Right kidney (tissue), 9 donors: Measurements from ENCODE around the gene UBE2D4.
A peak's percentile ranks its signal among the peaks of the same experiment; 100 is the strongest.
"Not testable (repeated sequence)": the region's sequence is repeated elsewhere in the genome, so short reads cannot be mapped to it uniquely, and the experiment has no call there.

ENCODE experiments used
- DNase-seq: peaks from one replicate; pipeline ENCODE4 v3.0.0-alpha.2; 2016
- long read RNA-seq, 8 donors: transcript quantifications; one replicate each; lab custom pipeline, GENCODE V29; 2026

The UBE2D4 gene
- long read RNA-seq, donor 1, partial matches to known transcripts: 0 of 5 reads
- long read RNA-seq, donor 1, other reads (novel, unspliced or antisense): 0 of 5 reads
- long read RNA-seq, donor 2, partial matches to known transcripts: 0 of 7 reads
- long read RNA-seq, donor 2, other reads (novel, unspliced or antisense): 0 of 7 reads
- long read RNA-seq, donor 3, partial matches to known transcripts: 6 of 10 reads
- long read RNA-seq, donor 3, other reads (novel, unspliced or antisense): 0 of 10 reads
- long read RNA-seq, donor 4, transcript UBE2D4-201 (7 exons, 3,974 nt): major isoform, 6 of 10 reads
- long read RNA-seq, donor 4, partial matches to known transcripts: 0 of 10 reads
- long read RNA-seq, donor 4, other reads (novel, unspliced or antisense): 0 of 10 reads
- long read RNA-seq, donor 5, partial matches to known transcripts: 0 of 7 reads
- long read RNA-seq, donor 5, other reads (novel, unspliced or antisense): 0 of 7 reads
- long read RNA-seq, donor 6, partial matches to known transcripts: 7 of 12 reads
- long read RNA-seq, donor 6, other reads (novel, unspliced or antisense): 0 of 12 reads
- long read RNA-seq, donor 7, transcript UBE2D4-201 (7 exons, 3,974 nt): major isoform, 7 of 18 reads
- long read RNA-seq, donor 7, partial matches to known transcripts: 7 of 18 reads
- long read RNA-seq, donor 7, other reads (novel, unspliced or antisense): 0 of 18 reads
- long read RNA-seq, donor 8, partial matches to known transcripts: 5 of 12 reads
- long read RNA-seq, donor 8, other reads (novel, unspliced or antisense): 0 of 12 reads

DNA sequence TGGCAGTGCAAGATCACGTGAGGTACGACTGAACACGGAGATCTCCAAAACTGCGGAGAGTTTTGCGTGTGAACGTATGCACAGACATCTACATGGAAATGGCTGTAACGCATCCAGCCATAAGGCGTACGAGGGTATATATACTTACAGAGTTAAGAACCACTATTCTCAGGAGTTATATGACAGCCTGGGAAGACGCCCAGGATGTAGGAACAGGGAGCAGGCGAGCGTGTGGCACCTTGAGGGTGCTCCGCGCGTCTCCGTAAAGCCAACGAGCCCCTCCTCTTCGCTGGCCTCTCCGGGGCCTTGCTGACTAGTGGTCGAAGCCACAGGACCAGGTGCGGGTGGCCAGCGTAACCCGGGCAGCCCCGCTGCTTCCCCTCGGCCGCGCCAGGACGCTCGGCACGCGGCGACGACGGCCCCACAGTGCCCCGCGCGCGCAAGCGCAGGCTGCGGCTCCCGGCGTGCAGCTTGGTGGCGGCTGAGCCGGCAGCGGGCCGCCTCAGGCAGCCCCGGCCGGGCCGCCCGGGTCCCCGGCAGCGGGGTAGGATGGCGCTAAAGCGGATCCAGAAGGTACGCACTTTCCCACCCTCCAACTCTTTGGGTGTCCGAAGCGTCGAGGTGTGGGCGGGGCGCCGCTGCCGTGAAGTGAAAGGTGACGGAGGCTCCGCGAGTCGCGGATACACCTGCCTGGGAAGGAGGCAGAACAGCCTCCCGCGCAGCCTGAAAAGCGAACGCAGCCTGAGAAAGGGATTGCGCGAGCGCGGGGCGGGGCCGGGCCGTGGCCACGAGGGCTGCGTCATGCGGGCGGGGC lies at the start of gene UBE2D4:
UBE2D4 (plus strand) TSS at position 453 of the 814 bp plus-strand sequence; CDS start at position 550, 97 bp downstream.
- DNase-seq: peak; percentile 97

- DNase-seq: no peak
Observed at GRCh38 chr7:43876976-43877745, 49.1 kb upstream of the UBE2D4 start.

GRCh38 chr7:43877968-43878864 lies 48.0 kb upstream of the UBE2D4 start:
- no peak for DNase-seq

DNA sequence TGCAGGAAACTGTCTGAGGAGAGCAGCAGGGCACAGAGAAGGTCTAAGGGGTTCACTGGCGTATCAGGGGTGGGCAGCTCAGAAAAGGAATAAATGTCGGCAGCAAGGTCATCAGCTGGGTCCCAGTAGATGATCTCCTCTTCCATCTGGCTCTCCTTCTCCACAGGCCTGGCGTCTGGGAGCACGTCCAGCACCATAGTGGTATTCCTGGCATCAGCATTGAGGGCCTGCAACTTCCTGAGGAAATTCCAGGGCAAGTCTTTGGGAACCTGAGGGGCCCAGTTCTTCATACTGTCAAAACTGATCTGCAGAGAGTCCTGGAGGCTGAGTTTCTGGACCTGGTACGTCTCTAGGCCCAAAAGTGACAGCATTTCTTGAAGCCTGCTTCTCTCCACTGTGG lies 47.4 kb upstream of the UBE2D4 start:
- no peak for DNase-seq

DNA sequence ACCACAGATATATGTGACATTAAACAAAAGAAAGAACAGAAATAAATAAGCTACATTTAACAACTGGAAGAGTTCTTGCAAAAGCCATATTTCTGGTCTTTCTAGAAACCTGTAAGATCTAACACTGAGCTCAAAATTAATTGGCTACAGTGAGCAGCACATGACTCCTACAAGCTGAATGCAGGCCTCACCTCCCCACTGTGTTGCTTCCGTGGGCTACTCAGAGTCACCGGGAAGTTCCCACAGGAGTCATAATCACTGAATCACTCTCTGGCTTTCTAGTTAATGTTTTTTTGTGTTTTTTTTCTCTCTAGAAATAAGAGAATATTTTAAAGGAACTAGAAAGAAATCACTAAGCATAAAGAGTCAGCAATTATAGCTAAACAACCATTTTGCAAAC lies 46.8 kb upstream of the UBE2D4 start:
- no peak for DNase-seq

DNA sequence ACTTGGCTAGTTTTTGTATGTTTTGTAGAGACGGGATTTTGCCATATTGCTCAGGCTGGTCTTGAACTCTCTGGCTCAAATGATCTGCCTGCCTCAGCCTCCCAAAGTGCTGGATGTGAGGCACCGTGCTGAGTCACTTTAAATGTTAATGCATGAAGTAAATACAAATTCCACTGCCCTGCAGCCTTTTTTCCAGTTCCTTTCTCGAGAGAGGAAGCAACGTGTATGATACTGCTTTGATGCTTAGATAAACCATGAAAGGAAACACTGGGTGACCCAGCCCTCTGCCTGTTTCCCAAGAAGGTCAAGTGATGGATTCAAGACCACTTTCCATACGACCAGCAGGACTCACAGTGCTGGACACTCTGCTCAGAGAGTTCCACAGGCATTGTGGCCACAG lies 45.6 kb upstream of the UBE2D4 start:
- DNase-seq: no peak

- DNase-seq: no peak
Observed at GRCh38 chr7:43884209-43884608, 42.0 kb upstream of the UBE2D4 start.

DNA sequence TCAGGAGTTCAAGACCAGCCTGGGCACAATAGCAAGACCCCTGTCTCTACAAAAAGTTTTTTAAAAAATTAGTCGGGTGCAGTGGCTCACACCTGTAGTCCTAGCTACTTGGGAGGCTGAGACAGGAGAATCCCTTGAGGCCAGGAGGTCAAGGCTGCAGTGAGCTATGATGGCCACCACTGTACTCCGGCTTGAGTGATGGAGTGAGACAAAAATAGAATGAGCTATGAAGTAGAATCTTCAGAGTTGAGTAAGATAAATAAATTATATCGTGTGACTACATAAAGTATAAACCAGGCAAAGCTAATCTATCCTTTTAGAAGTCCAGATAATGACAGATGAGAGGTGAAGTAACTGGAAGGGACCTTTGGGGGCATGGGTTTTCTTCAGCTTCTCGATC lies 41.6 kb upstream of the UBE2D4 start:
- no peak for DNase-seq

- DNase-seq: no peak
Observed at GRCh38 chr7:43888993-43889945, 37.0 kb upstream of the UBE2D4 start.

DNA sequence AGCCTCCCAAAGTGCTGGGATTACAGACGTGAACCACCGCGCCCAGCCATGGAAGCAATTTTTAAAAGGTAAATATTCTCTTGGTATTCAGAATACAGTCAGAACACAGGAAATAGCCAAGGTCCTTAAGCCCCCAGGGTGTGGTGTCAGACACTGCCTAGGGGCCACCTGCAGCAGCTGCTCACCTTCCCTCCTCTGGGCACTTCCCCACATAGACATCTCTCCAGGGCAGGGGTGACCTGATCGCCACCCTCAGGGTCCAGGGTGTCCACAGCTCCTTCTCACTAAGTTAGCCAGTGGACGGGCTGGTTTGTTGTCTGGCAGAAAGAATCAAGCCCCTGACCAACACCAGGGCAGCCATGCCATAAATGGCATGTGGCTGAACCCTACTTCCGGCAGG lies 35.8 kb upstream of the UBE2D4 start:
- DNase-seq: no peak

- no peak for DNase-seq
Observed at GRCh38 chr7:43891069-43891955, 34.9 kb upstream of the UBE2D4 start.

- DNase-seq: no peak
Observed at GRCh38 chr7:43895847-43896415, 30.3 kb upstream of the UBE2D4 start.

- not testable (repeated sequence) for DNase-seq
Observed at GRCh38 chr7:43898571-43898970, 27.7 kb upstream of the UBE2D4 start.

GRCh38 chr7:43902542-43903054 lies 23.6 kb upstream of the UBE2D4 start:
- DNase-seq: no peak

- DNase-seq: no peak
Observed at GRCh38 chr7:43904533-43905208, 21.6 kb upstream of the UBE2D4 start.

- DNase-seq: no peak
Observed at GRCh38 chr7:43905209-43905946, 20.9 kb upstream of the UBE2D4 start.

DNA sequence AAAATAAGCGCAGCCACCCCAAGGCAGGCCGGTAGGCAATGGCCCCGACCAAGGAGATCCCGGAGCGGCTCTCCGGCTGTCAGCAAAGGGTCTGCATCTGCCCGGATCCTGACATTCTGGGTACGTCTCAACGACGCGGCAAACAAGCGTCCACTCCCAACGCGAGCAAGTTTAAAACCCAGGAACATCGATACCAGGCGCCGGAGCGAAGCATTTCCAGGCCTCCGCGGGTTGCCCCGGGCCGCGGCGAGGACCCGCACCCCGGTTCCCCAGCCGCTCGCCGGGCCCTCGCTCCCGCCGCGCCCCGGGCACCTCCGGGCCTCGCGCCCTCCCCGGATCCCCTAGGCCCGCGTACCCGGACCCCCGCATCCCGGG lies 20.3 kb upstream of the UBE2D4 start:
- peak; percentile 73 for DNase-seq
